Measurements from ENCODE around the gene SPATA17.

DNA sequence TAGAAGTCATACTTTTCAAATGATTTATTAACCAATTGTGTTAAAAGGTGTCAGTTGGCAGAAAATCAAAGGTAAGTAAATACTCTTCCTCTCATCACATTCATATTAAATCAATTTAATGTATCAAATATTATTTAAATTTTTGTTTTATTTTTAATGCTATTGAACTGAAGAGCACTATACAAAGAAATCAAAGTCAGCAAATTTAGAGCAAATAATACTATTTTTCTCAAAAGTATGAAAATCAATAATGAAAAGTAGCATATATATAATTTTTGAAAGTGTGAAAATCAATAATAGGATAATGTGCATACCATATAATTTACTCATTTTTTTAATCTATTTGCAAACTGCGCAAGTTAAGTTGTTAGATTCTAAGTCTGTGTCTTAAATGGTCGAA lies 181.0 kb downstream of the SPATA17 start:
- TF ChIP-seq CTCF (IDR thresholded peaks at IDR 0.05; ENCODE audit: insufficient read depth, low read length, poor library complexity, severe bottlenecking) (no peak), EZH2phosphoT487 (conservative IDR thresholded peaks at IDR 0.05; ENCODE audit: low read length) (no peak)
